Pons (tissue), 1 donor: ENCODE results near the gene GOLGA6L7.
"Not testable (repeated sequence)": the region's sequence is repeated elsewhere in the genome, so short reads cannot be mapped to it uniquely, and the experiment has no call there.

Experiments used
- DNase-seq: peaks from one replicate; pipeline ENCODE4 v3.0.0-alpha.2; 2016; ENCODE audit warnings: low spot score

GOLGA6L7 gene

GRCh38 chr15:28884151-28884940, 35.9 kb upstream of the GOLGA6L7 start:
- DNase-seq = no peak

GRCh38 chr15:28881600-28881999, 33.2 kb upstream of the GOLGA6L7 start:
- DNase-seq = no peak

GRCh38 chr15:28881170-28881569, 32.7 kb upstream of the GOLGA6L7 start:
- peak; percentile 37 for DNase-seq

GRCh38 chr15:28880680-28881079, 32.2 kb upstream of the GOLGA6L7 start:
- no peak for DNase-seq

GRCh38 chr15:28879551-28879950, 31.1 kb upstream of the GOLGA6L7 start:
- no peak for DNase-seq

GRCh38 chr15:28878209-28878608, 29.8 kb upstream of the GOLGA6L7 start:
- no peak for DNase-seq

GRCh38 chr15:28876845-28877185, 28.4 kb upstream of the GOLGA6L7 start:
- no peak for DNase-seq

GRCh38 chr15:28876131-28876844, 27.8 kb upstream of the GOLGA6L7 start:
- DNase-seq = peak; percentile 34

GRCh38 chr15:28875461-28876000, 27.1 kb upstream of the GOLGA6L7 start:
- DNase-seq = no peak

- no peak for DNase-seq
Observed at GRCh38 chr15:28873585-28874190, 25.2 kb upstream of the GOLGA6L7 start.

GRCh38 chr15:28873006-28873405, 24.6 kb upstream of the GOLGA6L7 start:
- no peak for DNase-seq

GRCh38 chr15:28871168-28871567, 22.7 kb upstream of the GOLGA6L7 start:
- DNase-seq = no peak

- DNase-seq = no peak
Observed at GRCh38 chr15:28868744-28869345, 20.4 kb upstream of the GOLGA6L7 start.

- DNase-seq = not testable (repeated sequence)
Observed at GRCh38 chr15:28861589-28862293, 13.3 kb upstream of the GOLGA6L7 start.

GRCh38 chr15:28861031-28861534, 12.6 kb upstream of the GOLGA6L7 start:
- DNase-seq = no peak

- DNase-seq = not testable (repeated sequence)
Observed at GRCh38 chr15:28854578-28854977, 6.1 kb upstream of the GOLGA6L7 start.

GRCh38 chr15:28853654-28854053, 5.2 kb upstream of the GOLGA6L7 start:
- not testable (repeated sequence) for DNase-seq

- not testable (repeated sequence) for DNase-seq
Observed at GRCh38 chr15:28849766-28850165, 1.3 kb upstream of the GOLGA6L7 start.

- DNase-seq = not testable (repeated sequence)
Observed at GRCh38 chr15:28849271-28849670, 827 bp upstream of the GOLGA6L7 start.

GRCh38 chr15:28847959-28848358, 485 bp downstream of the GOLGA6L7 start:
- DNase-seq = not testable (repeated sequence)

- not testable (repeated sequence) for DNase-seq
Observed at GRCh38 chr15:28847247-28847646, 1.2 kb downstream of the GOLGA6L7 start.
